ENCODE measurements around the gene MRM2.

DNA sequence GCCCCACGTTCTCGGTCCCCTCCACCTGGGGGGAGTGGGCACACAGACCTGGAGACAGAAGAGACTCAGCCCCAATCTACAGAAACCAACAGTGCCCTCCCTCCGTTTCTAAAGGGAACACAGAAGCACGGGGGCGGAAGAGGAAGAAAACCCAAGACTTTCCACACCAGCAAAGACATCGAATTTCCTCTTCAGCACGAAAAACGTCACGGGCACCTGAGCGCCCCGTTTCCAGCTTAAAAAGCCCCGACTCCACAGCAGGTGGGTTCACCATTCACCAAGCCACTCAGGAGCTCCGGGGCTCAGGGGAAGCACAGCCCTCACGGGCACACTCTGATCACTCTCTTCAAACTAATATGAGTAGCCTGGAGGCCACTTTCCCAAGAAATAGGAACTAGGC lies 19.6 kb upstream of the MRM2 start:
- TF ChIP-seq POLR2AphosphoS5 (IDR thresholded peaks at IDR 0.05) (no peak), CTCF (IDR thresholded peaks at IDR 0.05) (no peak), EP300 (IDR thresholded peaks at IDR 0.05) (no peak)

All from stomach (tissue), 4 donors.